GM10266 (cell line): ENCODE measurements around the gene E2F2.
A peak's percentile ranks its signal among the peaks of the same experiment; 100 is the strongest.

ENCODE experiments used
- DNase-seq: peaks from one replicate; pipeline ENCODE4 v3.0.0; 2012; ENCODE audit errors: extremely low spot score
- TF ChIP-seq, protein P1 (sequence below): IDR thresholded peaks from 2 replicates; pipeline ENCODE4 v1.5.1; 2012; ENCODE audit warnings: mild to moderate bottlenecking, low read depth; ENCODE audit not compliant: control insufficient read depth, insufficient read depth; ENCODE audit errors: missing control alignments

Gene E2F2

DNA sequence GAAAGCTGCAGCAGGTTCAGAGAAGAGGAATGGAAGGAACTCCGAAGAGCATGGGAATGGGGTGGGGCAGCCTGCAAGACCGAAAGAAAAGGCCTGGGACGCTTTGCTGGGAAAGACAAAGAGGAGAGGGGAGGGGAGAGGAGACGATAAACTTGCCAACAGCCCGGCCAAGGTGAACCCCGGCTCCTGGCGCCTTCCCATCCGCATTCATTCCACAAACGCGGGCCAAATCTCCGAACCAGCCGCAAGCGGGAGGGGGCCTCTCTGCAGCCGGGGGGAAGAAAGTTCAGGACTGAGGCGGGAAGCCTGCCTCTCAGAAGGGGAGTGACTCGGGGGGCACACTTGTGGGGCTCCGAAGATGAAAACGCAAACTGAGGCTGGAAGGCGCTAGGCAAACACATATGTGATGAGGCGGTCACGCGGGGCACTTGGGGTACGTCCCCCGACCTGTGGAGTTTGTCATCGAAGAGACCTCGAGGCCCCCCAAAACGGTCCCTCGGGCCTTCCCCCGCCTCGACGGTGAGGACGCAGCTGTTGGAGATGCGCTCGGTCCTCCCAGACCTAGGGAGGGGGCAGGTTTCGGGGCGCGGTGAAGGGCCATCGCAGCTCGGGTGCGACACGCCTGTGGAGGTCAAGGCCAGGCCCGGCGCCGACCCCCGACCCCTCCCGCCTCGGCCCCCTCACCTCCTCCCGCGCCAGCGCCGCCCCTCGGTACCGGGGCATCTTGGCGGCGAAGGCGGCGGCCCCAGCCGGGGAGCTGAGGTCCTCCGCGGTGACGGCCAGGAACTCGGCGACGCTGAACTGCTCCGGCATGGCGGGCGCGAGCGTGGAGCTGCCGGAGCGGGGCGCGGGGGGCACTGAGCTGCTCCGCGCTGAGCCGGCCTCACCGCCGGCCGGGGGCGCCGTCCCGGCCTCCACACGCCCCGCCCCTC is 47.4 kb downstream of the E2F2 start, which contains the start of gene ASAP3:
Gene ASAP3 (minus strand): TSS at position 859 of the 932 bp plus-strand sequence. CDS start 46 bp downstream, at position 813.
- TF ChIP-seq, protein P1, sequence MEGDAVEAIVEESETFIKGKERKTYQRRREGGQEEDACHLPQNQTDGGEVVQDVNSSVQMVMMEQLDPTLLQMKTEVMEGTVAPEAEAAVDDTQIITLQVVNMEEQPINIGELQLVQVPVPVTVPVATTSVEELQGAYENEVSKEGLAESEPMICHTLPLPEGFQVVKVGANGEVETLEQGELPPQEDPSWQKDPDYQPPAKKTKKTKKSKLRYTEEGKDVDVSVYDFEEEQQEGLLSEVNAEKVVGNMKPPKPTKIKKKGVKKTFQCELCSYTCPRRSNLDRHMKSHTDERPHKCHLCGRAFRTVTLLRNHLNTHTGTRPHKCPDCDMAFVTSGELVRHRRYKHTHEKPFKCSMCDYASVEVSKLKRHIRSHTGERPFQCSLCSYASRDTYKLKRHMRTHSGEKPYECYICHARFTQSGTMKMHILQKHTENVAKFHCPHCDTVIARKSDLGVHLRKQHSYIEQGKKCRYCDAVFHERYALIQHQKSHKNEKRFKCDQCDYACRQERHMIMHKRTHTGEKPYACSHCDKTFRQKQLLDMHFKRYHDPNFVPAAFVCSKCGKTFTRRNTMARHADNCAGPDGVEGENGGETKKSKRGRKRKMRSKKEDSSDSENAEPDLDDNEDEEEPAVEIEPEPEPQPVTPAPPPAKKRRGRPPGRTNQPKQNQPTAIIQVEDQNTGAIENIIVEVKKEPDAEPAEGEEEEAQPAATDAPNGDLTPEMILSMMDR: peak; percentile 31
- DNase-seq: no peak

DNA sequence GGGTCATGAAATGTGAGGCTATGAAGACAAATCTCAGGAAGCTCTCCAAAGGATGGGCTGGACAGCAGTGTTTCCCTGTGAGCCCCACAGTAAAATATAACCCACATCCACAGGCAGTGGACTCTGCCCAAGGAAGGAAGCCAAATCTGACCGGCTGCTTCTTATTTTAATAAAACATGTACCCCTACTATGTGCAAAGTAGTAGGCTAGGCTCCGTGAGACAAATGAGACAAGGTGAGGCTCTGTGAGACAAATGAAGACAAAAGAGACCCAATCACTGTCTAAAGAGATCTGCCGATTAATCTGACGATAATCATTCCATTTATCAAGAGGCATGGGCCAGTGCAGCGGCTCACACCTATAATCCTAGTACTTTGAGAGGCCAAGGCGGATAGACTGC is 49.1 kb downstream of the E2F2 start:
- TF ChIP-seq, protein P1: no peak

DNA sequence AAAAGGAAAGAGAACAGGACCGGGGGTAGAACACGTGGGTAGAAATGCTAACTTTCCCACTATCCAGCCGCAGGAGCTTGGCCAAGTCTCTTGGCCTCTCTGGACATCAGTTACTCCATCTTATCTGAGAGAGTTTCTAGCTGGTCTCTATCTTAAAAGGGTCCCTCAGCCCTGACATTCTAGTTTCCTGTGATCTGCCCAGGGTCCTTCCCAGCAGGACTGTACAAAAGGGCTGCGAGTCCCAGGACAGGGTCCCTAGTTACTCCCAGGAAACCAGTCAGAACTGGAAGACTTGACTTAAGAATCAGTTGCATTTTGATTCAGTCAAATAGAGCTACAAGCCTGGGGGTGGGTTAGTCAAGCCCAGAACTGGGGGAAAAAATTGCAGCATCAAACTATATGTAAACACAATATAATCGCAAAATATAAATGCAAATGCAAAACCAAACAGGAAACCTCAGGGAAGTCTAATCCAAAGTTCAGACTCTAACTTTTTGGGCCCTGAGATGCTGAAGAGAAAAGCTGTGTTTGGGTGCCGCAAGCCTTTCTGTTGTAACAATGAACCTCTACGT is 49.9 kb downstream of the E2F2 start:
- TF ChIP-seq, protein P1: no peak
- no peak for DNase-seq

More for the DNA sequence above, 49.1 kb downstream of the E2F2 start:
- DNase-seq: no peak

DNA sequence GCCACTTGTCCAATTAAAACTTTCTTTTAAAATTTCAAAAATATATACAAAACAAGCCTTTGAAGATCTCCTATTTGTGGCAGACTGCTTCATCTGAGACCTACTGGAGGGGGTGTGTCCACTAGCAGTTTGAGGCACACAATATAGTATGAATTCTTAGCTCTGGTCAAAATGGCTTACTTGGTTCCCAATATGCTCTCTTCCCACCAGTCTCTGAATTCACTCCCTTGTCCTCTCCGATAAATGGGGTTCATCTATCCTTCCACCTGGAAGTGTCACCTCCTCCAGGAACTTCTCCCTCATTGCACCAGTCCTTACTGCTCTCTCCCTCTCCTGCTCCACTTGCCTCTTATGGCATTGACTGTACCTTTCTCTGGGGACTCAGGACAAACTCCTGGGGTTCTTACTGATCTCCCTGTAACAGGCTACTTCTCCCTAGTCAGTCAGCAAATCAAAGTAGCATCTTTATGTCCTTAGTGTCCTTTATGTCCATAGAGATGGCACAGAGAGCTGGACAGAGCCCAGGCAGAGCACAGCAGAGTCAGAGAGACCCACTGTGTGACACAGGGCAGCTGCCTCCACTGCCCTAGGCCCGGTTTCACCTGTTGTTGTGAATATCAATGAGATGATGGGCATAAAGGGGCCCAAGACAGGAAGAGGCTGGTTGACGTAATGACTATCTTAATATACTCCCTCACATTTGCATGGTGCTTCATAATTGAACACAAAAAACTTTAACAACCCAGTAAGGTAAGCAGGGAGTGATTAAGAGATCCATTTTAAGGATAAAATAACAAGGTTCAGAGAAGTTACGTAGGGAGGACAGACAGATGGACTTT is 50.6 kb downstream of the E2F2 start:
- TF ChIP-seq, protein P1: no peak
- DNase-seq: no peak

DNA sequence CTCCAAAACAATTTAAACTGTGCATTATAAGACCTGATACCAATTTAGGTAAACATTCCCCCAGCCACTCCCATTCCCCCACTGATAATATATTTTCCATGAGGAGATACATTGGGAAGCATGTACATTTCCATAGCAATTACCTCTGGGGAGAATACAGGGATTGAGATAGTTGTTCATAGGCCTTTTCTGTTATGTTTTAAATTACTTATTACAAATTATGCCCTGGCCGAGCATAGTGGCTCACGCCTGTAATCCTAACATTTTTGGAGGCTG is 51.4 kb downstream of the E2F2 start:
- DNase-seq: no peak
- TF ChIP-seq, protein P1: no peak

DNA sequence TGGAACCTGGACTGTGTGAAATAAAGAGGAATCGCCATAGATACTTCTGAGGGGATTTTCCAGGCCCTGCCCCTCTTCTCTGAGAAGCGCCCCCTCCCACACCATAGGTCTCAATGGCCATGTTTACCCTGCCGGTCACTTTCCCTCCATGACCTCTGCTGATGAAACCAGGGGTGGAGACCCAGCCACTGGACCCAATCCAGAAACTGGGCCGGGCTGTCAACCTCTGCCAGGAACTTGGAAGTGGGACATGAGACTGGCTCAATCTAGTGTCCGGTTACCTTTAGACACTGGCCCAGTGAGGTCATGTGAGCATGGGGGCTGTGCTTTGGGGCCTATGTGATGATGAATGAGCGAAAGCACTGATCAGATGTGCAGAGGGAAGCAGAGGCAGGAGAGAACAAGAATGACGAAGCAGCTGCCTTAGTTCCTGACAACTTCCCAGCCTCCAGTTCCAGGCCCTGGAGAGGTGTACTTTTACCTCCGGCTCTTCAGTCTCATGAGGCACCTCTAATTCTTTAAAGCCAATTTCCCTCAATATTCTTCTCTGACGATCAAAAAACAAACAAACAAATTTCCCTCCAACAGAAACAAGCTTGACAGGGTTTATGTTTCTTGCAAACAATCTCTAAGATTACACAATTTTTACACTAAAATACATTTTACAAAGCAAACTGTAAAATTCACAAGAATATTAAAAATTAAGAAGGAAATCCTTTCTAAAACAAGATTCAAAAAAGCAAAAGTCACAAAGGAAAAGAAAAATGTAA is 52.0 kb downstream of the E2F2 start:
- DNase-seq: no peak
- TF ChIP-seq, protein P1: no peak
